Osteocyte (in vitro differentiated cells): ENCODE measurements around the gene KIF5C. TPM values are rescaled to one million over a fixed set of nuclear protein-coding genes. Genes with fewer than 3 reads are reported as not detected.

Experiments
- DNase-seq: peaks from one replicate; pipeline ENCODE4 v3.0.0; 2021; ENCODE audit warnings: mixed read lengths; ENCODE audit not compliant: unreplicated experiment; ENCODE audit errors: extremely low spot score
- H3K27ac Mint-ChIP-seq: one replicate; pipeline ENCODE4 v1.8.0; 2021; ENCODE audit warnings: mild to moderate bottlenecking, mixed read lengths; ENCODE audit not compliant: unreplicated experiment
- H3K27me3 Mint-ChIP-seq: one replicate; pipeline ENCODE4 v1.8.0; 2021; ENCODE audit warnings: mixed read lengths; ENCODE audit not compliant: unreplicated experiment
- H3K36me3 Mint-ChIP-seq: one replicate; pipeline ENCODE4 v1.8.0; 2021; ENCODE audit warnings: mixed read lengths; ENCODE audit not compliant: unreplicated experiment
- H3K4me1 Mint-ChIP-seq: one replicate; pipeline ENCODE4 v1.8.0; 2021; ENCODE audit warnings: mixed read lengths; ENCODE audit not compliant: unreplicated experiment
- H3K4me3 Mint-ChIP-seq: one replicate; pipeline ENCODE4 v1.8.0; 2021; ENCODE audit warnings: mild to moderate bottlenecking, moderate library complexity, mixed read lengths; ENCODE audit not compliant: unreplicated experiment
- H3K9me3 Mint-ChIP-seq: one replicate; pipeline ENCODE4 v1.8.0; 2021; ENCODE audit warnings: mixed read lengths; ENCODE audit not compliant: unreplicated experiment
- total RNA-seq: library from RNA; stranded (reverse); gene quantifications from 2 replicates; pipeline ENCODE4 v1.2.1, GENCODE V29; 2021
- TF ChIP-seq, protein P1 (sequence below): fragments of 200-600 bp; sonication (generic); IDR thresholded peaks from 2 replicates; pipeline ENCODE4 v1.5.0; 2021; ENCODE audit warnings: antibody characterized with exemption, mild to moderate bottlenecking, moderate library complexity

Gene KIF5C
- total RNA-seq, 1 donor from 2014 or later: 10.2 TPM

DNA sequence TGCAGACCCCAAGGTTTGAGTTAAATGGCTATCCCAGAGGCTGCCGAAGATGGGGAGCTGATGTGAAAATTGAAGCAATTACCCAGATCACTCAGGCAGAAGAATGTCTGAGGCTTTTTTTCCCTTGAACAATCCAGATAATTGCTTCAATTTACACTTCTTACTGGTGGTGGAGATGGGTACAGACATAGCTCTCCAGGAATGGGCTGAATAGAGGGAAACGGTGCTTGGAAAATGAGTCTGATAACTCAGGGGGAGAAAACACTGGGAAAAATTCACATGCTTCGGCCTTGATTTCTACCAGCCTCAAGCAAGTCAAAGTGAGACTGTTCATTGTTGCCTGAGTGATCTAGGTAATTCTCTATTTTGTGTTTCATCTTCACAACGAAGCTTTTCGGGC lies 9.5 kb upstream of the KIF5C start:
- no peaks in the 10 kb centered on the region for H3K36me3 Mint-ChIP-seq
- H3K27me3 Mint-ChIP-seq: peaks cover 43% of the 10 kb centered on the region
- no peaks in the 10 kb centered on the region for H3K4me1 Mint-ChIP-seq
- TF ChIP-seq, protein P1, sequence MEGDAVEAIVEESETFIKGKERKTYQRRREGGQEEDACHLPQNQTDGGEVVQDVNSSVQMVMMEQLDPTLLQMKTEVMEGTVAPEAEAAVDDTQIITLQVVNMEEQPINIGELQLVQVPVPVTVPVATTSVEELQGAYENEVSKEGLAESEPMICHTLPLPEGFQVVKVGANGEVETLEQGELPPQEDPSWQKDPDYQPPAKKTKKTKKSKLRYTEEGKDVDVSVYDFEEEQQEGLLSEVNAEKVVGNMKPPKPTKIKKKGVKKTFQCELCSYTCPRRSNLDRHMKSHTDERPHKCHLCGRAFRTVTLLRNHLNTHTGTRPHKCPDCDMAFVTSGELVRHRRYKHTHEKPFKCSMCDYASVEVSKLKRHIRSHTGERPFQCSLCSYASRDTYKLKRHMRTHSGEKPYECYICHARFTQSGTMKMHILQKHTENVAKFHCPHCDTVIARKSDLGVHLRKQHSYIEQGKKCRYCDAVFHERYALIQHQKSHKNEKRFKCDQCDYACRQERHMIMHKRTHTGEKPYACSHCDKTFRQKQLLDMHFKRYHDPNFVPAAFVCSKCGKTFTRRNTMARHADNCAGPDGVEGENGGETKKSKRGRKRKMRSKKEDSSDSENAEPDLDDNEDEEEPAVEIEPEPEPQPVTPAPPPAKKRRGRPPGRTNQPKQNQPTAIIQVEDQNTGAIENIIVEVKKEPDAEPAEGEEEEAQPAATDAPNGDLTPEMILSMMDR: no peak
- no peaks in the 10 kb centered on the region for H3K9me3 Mint-ChIP-seq
- no peak overlapping the region for H3K4me3 Mint-ChIP-seq
- H3K27ac Mint-ChIP-seq: no peak overlapping the region
- DNase-seq: no peak

DNA sequence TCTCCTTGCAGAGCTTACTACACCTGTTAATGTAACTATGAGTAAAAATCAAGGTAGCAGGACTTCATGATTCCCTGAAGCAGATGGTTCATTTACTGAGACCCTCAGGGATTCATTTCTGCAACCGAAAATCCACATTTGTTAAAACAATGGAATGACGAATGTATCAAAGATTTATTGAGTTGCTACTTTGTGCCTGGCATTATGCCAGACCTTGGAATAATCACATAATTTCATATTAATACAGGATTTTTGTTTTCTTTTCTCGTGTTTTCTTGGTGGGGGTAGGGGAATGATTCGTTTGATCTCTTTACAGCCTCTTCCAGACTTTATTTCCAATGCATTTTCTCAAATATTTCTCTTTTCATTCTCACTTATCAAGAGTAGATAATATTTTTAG lies 8.9 kb upstream of the KIF5C start:
- no peak for DNase-seq
- TF ChIP-seq, protein P1: no peak
- H3K4me3 Mint-ChIP-seq: no peak overlapping the region

DNA sequence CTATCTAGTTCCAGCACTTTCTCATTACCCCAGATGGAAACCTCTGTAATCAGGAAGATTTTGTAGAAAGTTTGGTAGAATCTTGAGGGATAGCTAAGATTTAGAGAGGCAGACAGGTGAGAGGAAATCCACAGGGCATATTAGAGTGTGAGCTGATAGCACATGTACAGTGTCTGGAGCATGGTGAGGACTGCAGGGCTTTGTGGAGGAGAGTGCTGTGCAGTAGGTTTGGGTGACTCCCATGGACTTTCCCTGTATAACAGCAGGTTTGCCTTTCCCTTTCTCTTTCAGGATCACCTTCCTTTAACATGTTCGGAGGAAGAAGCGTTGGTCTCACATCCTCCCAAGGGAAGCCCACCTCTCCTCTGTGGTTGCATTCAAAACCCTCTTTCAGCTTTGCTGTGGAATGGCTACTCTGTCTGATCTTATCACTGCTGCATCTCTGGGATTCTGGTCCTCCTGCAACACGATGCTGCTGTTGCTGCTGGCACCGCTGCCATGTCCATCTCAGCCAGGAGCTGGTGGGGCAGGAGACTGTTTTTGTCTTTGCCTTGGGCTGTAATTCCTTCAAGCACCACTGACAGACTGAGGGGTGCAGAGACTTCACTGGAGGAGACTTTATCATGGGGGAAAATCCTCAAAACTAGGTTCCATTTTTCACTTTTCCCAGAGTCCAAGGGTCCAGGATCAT lies 7.8 kb upstream of the KIF5C start:
- Mint-ChIP-seq H3K27me3 (peaks cover 40% of the 10 kb centered on the region), H3K36me3 (no peaks in the 10 kb centered on the region), H3K27ac (no peak overlapping the region), H3K9me3 (no peaks in the 10 kb centered on the region), H3K4me3 (no peak overlapping the region), H3K4me1 (no peaks in the 10 kb centered on the region)
- no peak for DNase-seq
- TF ChIP-seq, protein P1: no peak

More for the DNA sequence above, 8.9 kb upstream of the KIF5C start:
- no peaks in the 10 kb centered on the region for H3K4me1 Mint-ChIP-seq
- H3K36me3 Mint-ChIP-seq: no peaks in the 10 kb centered on the region
- H3K27me3 Mint-ChIP-seq: peaks cover 43% of the 10 kb centered on the region
- H3K9me3 Mint-ChIP-seq: no peaks in the 10 kb centered on the region
- H3K27ac Mint-ChIP-seq: no peak overlapping the region

- peaks cover 13% of the 10 kb centered on the region for H3K4me1 Mint-ChIP-seq
- H3K27ac Mint-ChIP-seq: no peak overlapping the region
- no peaks in the 10 kb centered on the region for H3K36me3 Mint-ChIP-seq
- TF ChIP-seq, protein P1: no peak
- no peak for DNase-seq
- H3K27me3 Mint-ChIP-seq: peaks cover 15% of the 10 kb centered on the region
- peaks cover 2% of the 10 kb centered on the region for H3K9me3 Mint-ChIP-seq
- H3K4me3 Mint-ChIP-seq: peak overlapping the region; percentile 77
These were observed 492 bp downstream of the KIF5C start for GRCh38 chr2:148875387-148876051.

DNA sequence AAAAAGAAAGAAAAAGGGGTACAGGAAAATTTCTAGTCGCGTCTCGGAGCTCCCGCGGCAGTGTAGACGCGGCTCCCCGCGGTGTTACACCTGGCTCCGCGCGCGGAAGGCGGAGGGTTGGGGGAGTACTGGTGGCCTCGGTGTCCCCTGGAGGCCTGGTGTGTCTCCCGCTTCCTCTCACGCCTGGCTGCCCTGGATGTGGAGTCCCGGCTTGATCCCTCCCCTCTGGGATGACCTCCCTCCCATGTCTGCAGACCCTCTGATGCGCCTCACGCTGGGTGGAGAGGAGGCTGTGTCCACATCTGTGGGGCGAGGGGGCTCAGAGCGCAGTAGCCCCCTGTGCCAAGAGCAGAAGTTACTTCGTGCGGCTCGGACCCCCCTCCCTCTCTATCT lies 1.2 kb downstream of the KIF5C start:
- H3K27ac Mint-ChIP-seq: no peak overlapping the region
- peaks cover 13% of the 10 kb centered on the region for H3K4me1 Mint-ChIP-seq
- TF ChIP-seq, protein P1: no peak
- H3K4me3 Mint-ChIP-seq: peak overlapping the region; percentile 77
- peaks cover 9% of the 10 kb centered on the region for H3K9me3 Mint-ChIP-seq
- no peaks in the 10 kb centered on the region for H3K36me3 Mint-ChIP-seq
- H3K27me3 Mint-ChIP-seq: peaks cover 15% of the 10 kb centered on the region
- no peak for DNase-seq
